GM19239 (cell line): ENCODE data around the gene TK1.
"Not testable (repeated sequence)": the region's sequence is repeated elsewhere in the genome, so short reads cannot be mapped to it uniquely, and the experiment has no call there.

Experiments
- DNase-seq: peaks from one replicate; pipeline ENCODE4 v3.0.0; 2011; ENCODE audit warnings: low spot score; ENCODE audit not compliant: insufficient read length
- FAIRE-seq: peaks from 2 replicates; lab custom pipeline; 2011; peaks lifted over from hg19 to GRCh38; lab: Jason Lieb, UNC

The TK1 gene, protein sequence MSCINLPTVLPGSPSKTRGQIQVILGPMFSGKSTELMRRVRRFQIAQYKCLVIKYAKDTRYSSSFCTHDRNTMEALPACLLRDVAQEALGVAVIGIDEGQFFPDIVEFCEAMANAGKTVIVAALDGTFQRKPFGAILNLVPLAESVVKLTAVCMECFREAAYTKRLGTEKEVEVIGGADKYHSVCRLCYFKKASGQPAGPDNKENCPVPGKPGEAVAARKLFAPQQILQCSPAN

GRCh38 chr17:78186692-78187595, at the start of gene TK1, which contains the start of gene AFMID:
Gene TK1, minus strand, starts transcription at chr17:78187052. Its CDS starts 58 bp downstream, at chr17:78186994.
Gene AFMID, plus strand, starts transcription at chr17:78187362. Its CDS starts 9 bp downstream, at chr17:78187371.
- peak; percentile 93 for FAIRE-seq
- DNase-seq, result peak; percentile 98

DNA sequence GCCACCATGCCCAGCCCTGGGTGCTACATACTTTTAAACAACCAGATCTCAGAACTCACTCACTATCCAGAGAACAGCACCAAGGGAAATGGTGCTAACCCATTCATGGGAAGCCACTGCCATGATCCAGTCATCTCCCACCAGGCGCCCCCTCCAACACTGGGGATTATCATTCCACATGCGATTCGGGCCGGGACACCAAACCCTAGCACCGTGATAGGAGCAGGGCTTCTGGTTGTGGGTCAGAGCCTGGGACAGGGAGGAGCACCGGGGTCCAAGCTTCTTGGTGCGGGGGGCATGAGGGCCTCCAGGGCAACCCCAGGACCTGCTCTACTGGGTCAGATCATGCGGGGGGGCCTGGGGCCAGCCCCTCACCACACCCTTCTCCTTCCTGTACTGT, 49.0 kb upstream of the TK1 start:
- FAIRE-seq (no peak), DNase-seq (no peak)

DNA sequence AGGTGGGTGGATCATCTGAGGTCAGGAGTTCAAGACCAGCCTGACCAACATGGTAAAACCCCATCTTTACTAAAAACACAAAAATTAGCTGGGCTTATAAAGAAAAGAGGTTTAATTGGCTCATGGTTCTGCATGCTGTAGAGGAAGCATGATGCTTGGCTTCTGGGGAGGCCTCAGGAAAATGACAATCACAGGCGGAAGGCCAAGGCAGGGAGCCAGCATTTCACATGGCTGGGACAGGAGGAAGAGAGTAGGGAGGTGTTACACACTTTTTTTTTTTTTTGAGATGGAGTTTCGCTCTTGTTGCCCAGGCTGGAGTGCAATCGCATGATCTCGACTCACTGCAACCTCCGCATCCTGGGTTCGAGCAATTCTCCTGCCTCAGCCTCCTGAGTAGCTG, 48.2 kb upstream of the TK1 start:
- not testable (repeated sequence) for FAIRE-seq

DNA sequence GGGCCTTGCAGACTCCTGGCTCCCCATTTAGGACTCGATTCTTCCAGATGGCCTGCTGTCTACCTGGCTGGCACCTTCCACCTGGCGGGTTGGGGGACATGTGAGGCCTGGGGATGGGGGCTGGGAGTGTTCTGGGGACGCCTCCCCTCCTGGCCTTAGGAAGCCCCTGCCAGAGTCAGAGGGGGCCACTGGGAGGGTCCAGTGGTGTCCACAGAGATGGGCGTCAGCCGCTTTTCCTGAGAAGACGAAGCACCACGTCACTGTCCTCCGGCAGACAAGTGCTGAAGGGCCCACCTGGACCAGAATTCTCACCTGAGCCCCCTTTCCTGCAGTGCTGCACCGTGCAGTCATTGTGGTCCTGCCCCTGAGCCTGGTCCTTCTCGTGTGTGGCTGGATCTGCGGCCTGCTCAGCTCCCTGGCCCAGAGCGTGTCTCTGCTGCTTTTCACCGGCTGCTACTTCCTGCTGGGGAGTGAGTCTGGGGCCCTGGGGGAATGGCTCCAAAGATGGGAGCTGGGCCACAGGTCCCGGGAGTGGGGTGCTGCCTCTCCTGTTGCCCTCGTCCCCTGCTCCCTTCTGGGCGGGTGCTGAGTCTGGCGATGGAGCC, 47.5 kb upstream of the TK1 start:
- DNase-seq, result no peak
- no peak for FAIRE-seq

More for the DNA sequence above, 48.2 kb upstream of the TK1 start:
- DNase-seq, result not testable (repeated sequence)

DNA sequence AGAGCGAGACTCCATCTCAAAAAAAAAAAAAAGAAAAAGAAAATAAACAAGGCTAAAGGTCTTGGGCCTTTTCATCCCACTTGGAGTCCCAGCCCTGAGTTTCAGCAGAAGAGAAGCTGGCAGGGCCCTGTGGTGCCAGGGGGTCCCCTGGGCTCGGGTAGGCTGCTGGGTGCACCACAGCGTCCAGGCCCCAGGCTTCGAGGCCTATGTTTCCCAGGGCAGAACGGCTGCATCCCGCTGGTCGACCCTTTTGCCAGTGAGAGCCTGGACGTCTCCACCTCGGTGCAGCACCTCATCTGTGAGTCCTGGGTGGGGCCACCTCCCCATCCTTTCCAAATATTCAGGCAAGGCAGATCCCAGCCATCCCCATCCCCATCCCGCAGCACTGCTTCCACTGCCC, 46.8 kb upstream of the TK1 start:
- DNase-seq (no peak), FAIRE-seq (no peak)

GRCh38 chr17:78232859-78233173, 46.0 kb upstream of the TK1 start:
- FAIRE-seq (no peak), DNase-seq (no peak)

DNA sequence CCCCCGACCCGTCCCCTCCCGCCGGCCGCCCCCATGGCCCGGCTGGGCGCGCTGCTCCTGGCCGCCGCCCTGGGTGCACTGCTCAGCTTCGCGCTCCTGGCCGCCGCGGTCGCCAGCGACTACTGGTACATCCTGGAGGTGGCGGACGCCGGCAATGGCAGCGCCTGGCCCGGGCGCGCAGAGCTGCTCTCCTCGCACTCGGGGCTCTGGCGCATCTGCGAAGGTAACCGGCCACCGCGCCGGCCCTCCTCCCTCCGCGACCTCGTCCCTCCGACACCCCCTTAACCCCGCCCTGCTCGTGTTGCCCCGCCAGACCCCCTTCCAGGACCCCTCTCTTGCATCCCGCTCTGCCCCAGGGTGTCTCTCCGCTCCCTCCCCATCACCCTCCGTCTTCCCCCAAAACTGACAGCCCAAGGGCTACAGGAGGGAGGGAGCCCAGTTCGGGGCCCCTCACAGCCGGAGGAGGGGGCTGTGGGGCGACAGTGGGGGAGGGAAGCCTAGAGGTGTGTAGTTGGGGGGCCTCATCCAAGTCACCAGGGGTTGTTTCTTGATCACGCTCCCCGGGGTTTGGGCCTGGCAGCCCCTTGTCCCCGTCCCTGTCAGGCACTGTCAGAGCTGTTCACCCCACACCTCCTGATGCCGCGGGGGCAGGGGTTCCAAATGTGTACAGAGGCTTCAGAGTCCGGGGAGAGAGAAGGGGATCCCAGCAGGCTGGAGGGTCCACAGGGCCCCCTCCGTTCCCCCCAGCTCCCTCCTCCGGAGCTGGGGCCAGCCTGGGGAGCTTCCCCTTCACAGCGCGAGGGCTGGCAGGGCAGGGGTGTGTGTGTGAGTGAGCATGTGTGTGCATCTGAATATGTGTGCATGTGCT, 45.4 kb upstream of the TK1 start:
- no peak for DNase-seq
- FAIRE-seq, result no peak

GRCh38 chr17:78230996-78231935, 44.4 kb upstream of the TK1 start, which contains the start of gene TMEM235:
Gene TMEM235, plus strand, starts transcription at chr17:78231631. Its CDS starts 393 bp downstream, at chr17:78232024.
- FAIRE-seq, result no peak
- DNase-seq, result no peak

DNA sequence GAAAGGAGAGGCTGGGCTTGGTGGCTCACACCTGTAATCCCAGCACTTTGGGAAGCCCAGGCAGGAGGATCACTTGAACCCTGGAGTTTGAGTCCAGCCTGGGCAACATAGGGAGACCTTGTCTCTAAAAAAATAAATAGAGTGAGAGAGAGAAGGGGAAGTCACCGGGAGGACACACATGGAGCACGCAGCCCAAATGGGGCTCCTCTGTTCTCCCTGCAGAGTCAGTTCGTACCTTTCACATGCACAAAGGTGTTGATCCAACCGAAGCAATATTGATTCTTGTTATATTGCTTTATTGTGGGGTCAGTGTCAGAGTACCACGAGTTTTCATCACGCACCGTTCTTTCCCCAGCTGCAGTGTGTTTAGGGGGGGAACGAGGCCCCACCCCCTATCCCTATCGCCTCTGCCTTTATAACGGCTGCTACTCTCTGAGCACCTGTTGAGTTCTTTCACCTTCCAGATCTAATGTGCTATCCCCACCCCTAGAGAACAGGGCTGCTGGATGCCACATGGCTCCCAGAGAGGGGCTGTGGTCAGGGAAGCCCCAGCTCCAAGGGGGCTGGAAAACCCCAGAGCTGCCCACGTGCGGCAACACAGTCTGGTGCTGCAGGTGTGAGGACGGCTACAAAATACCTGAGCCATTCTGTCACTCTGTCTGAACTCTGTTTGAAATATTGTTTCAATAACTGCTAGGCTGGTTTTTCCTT, 43.6 kb upstream of the TK1 start:
- FAIRE-seq, result no peak
- no peak for DNase-seq

GRCh38 chr17:78228176-78228575, 41.3 kb upstream of the TK1 start:
- no peak for FAIRE-seq
- DNase-seq, result no peak

- DNase-seq, result no peak
- FAIRE-seq, result no peak
Measured at GRCh38 chr17:78227455-78227916, 40.6 kb upstream of the TK1 start.

DNA sequence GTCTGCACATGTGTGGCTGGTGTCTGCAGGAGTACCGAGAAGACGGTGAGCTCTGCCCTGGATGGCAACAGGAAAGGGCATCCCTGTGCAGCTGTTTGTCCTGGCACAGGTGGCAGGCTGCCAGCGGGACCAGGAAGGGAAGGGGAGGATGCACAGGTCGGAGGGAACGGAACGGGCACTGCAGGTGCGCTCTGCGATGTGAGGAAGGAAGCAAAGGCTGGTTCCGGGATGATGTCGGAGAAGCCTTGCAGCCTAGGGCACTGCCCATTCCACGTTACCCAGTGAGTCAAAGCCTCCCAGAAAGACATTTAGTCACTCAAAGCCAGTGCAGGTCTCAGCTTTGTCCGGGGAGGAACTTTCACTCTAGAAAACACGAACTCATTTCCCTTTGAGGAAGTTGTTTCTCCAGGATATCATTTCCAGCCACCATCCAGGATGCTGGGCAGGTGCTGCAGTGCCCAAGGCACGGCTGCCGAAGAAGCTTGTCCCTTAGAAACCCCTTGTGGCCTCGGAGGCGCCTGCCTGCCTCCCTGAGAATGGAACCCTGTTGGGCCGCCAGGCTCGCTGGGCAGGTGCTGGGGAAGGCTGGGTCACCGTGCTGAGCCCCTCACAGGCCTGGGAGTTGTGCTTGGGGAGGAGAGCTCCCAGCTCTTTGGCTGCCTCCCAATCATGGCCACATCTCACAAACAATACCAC, 40.1 kb upstream of the TK1 start:
- no peak for FAIRE-seq
- DNase-seq, result no peak

- FAIRE-seq (no peak), DNase-seq (no peak)
Measured at GRCh38 chr17:78226055-78226758, 39.4 kb upstream of the TK1 start.

- no peak for FAIRE-seq
- no peak for DNase-seq
Measured at GRCh38 chr17:78225088-78225865, 38.4 kb upstream of the TK1 start.

- DNase-seq (no peak), FAIRE-seq (no peak)
Measured at GRCh38 chr17:78224231-78225087, 37.6 kb upstream of the TK1 start.
